Measurements from ENCODE around the gene TMPRSS13.
"Not testable (repeated sequence)": the region's sequence is repeated elsewhere in the genome, so short reads cannot be mapped to it uniquely, and the experiment has no call there.

TMPRSS13 gene

DNA sequence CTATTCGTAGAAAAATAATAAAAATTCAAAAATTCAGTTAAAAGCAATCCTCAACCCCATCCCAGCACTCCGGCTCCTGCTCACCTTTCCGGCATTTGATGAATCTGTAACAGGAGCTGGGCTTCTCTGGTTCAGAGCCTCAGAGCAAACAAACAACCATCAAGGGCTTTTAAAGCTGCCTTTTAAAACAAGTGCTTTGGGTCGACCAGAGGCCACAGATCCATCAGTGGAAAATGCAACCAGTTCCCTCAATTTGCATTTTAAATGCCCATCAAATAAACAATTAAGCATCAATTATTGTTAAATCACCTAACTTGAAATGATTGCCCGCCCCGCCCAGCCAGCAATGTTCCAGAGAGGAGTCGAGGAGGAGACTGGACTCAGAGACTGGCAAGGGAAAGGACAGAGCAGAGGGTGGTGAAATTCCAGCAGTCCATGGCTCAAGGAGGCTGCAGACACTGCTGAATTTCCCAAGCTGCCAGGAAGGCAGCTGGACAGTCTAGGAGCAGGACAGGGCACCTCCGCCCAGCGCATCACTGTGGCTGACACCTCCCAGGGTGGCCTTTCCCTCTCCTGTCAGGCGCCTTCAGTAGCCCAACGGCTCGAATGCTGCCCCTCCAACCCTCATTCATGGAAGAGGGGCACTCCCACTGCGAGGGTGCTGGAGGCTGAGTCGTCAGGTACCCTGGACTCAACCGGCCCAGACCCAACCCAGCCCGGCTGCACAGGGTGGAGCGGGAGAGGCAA lies 60.2 kb downstream of the TMPRSS13 start:
- peaks cover 3% of the 10 kb centered on the region for H3K27me3 ChIP-seq (replicated peaks; ENCODE audit: control insufficient read depth, insufficient read depth, low read length)
- no peak for DNase-seq (ENCODE audit: extremely low read depth, insufficient read length)
- no peak overlapping the region for H3K4me3 ChIP-seq (replicated peaks; ENCODE audit: low read depth, low read length)
- no peak for TF ChIP-seq CTCF (IDR thresholded peaks at IDR 0.05; ENCODE audit: insufficient read depth, low read length, poor library complexity, severe bottlenecking)
- H3K36me3 ChIP-seq (ENCODE audit: control insufficient read depth, insufficient read depth, low read length): no peaks in the 10 kb centered on the region

DNA sequence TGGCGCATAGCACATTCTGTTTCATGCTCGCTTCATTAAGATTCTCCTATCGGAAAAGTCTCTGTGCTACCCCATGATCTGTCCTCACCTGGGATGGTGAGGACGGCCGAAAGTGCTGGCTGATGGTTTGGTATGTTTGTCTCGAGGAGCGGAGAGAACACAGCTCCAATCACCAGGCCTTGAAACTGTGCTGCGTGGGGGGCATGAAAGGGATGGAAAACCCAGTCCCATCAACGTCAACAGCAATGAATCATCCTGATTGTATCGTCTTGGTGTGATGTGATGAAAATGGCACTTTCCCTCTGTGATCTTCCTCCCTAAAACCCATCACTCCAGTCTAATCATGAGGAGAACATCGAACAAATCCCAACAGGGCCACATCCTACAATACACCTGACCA lies 61.1 kb downstream of the TMPRSS13 start:
- no peak for TF ChIP-seq CTCF (IDR thresholded peaks at IDR 0.05; ENCODE audit: insufficient read depth, low read length, poor library complexity, severe bottlenecking)
- DNase-seq (ENCODE audit: extremely low read depth, insufficient read length): no peak
- H3K27me3 ChIP-seq (replicated peaks; ENCODE audit: control insufficient read depth, insufficient read depth, low read length): peaks cover 1% of the 10 kb centered on the region
- no peak overlapping the region for H3K4me3 ChIP-seq (replicated peaks; ENCODE audit: low read depth, low read length)
- no peaks in the 10 kb centered on the region for H3K36me3 ChIP-seq (ENCODE audit: control insufficient read depth, insufficient read depth, low read length)

- no peak overlapping the region for H3K4me3 ChIP-seq (replicated peaks; ENCODE audit: low read depth, low read length)
- H3K36me3 ChIP-seq (ENCODE audit: control insufficient read depth, insufficient read depth, low read length): no peaks in the 10 kb centered on the region
- TF ChIP-seq CTCF (IDR thresholded peaks at IDR 0.05; ENCODE audit: insufficient read depth, low read length, poor library complexity, severe bottlenecking): no peak
These were observed 62.7 kb downstream of the TMPRSS13 start for GRCh38 chr11:117866526-117866925.

GRCh38 chr11:117865546-117865945 lies 63.7 kb downstream of the TMPRSS13 start:
- H3K27me3 ChIP-seq (replicated peaks; ENCODE audit: control insufficient read depth, insufficient read depth, low read length); H3K4me3 ChIP-seq (replicated peaks; ENCODE audit: low read depth, low read length); DNase-seq (ENCODE audit: extremely low read depth, insufficient read length); H3K36me3 ChIP-seq (ENCODE audit: control insufficient read depth, insufficient read depth, low read length): not testable (repeated sequence)

More at GRCh38 chr11:117866526-117866925, 62.7 kb downstream of the TMPRSS13 start:
- no peak for DNase-seq (ENCODE audit: extremely low read depth, insufficient read length)
- H3K27me3 ChIP-seq (replicated peaks; ENCODE audit: control insufficient read depth, insufficient read depth, low read length): peaks cover 3% of the 10 kb centered on the region

DNA sequence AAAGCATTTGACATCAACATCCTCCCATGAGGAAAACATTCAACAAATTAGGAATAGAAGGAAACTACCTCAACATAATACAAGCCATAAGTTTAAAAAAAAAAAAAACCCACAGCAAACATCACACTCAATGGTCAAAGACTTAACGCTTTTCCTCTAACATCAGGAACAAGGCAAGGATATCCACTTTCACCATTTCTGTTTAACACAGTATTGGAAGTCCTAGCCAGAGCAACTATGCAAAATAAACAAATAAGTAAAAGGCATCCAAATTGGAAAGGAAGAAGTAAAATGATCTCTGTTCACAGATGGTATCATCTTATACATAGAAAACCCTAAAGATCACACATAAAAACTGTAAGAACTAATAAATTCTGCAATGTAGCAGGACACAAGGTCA lies 65.8 kb downstream of the TMPRSS13 start:
- Histone ChIP-seq H3K4me3 (replicated peaks; ENCODE audit: low read depth, low read length) (no peak overlapping the region), H3K36me3 (ENCODE audit: control insufficient read depth, insufficient read depth, low read length) (no peaks in the 10 kb centered on the region), H3K27me3 (replicated peaks; ENCODE audit: control insufficient read depth, insufficient read depth, low read length) (peaks cover 3% of the 10 kb centered on the region)
- no peak for DNase-seq (ENCODE audit: extremely low read depth, insufficient read length)
- TF ChIP-seq CTCF (IDR thresholded peaks at IDR 0.05; ENCODE audit: insufficient read depth, low read length, poor library complexity, severe bottlenecking): no peak

DNA sequence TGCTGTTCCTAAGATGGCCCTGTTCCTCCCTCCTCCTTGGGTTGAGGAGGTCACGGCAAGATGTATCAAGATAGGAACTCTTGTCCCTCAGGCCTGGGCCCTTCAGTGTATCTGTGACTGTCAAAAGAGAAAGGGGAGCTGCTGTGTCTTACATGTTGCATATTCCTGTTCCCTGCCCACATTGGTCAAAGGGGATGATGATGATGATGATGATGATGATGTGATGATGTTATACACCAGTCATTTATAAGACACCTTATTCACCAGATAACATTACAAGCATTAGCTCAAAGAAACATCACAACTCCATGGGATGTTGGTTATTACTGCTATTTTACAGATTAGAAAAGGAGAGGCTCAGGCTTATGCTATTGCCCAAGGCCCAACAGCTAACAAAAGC lies 66.4 kb downstream of the TMPRSS13 start:
- Histone ChIP-seq H3K4me3 (replicated peaks; ENCODE audit: low read depth, low read length) (no peak overlapping the region), H3K27me3 (replicated peaks; ENCODE audit: control insufficient read depth, insufficient read depth, low read length) (peaks cover 3% of the 10 kb centered on the region), H3K36me3 (ENCODE audit: control insufficient read depth, insufficient read depth, low read length) (no peaks in the 10 kb centered on the region)
- no peak for TF ChIP-seq CTCF (IDR thresholded peaks at IDR 0.05; ENCODE audit: insufficient read depth, low read length, poor library complexity, severe bottlenecking)
- no peak for DNase-seq (ENCODE audit: extremely low read depth, insufficient read length)
